Neural crest cell (in vitro differentiated cells): Measurements from ENCODE around the gene DDX10. TPM values are rescaled to one million over a fixed set of nuclear protein-coding genes. Genes with fewer than 3 reads are reported as not detected.
A peak's percentile ranks its signal among the peaks of the same experiment; 100 is the strongest.

Experiments used
- DNase-seq: peaks from one replicate; pipeline ENCODE4 v3.0.0; 2021; ENCODE audit warnings: low read depth, mixed read lengths, low spot score
- H3K27ac Mint-ChIP-seq: one replicate; pipeline ENCODE4 v1.8.0; 2021; ENCODE audit warnings: mild to moderate bottlenecking, mixed read lengths; ENCODE audit not compliant: unreplicated experiment
- H3K27me3 Mint-ChIP-seq: 2 replicates; pipeline ENCODE4 v1.8.0; 2021; ENCODE audit warnings: low read depth, mild to moderate bottlenecking, mixed read lengths
- H3K36me3 Mint-ChIP-seq: 2 replicates; pipeline ENCODE4 v1.8.0; 2021; ENCODE audit warnings: low read depth, mild to moderate bottlenecking, mixed read lengths
- H3K4me1 Mint-ChIP-seq: 2 replicates; pipeline ENCODE4 v1.8.0; 2021; ENCODE audit warnings: mixed read lengths
- H3K4me3 Mint-ChIP-seq: one replicate; pipeline ENCODE4 v1.8.0; 2021; ENCODE audit warnings: mild to moderate bottlenecking, mixed read lengths
- H3K9me3 Mint-ChIP-seq: 2 replicates; pipeline ENCODE4 v1.8.0; 2021; ENCODE audit warnings: mixed read lengths
- CTCF ChIP-seq: fragments of 200-600 bp; sonication (generic); conservative IDR thresholded peaks from 2 replicates; pipeline ENCODE4 v1.5.0; 2021; ENCODE audit warnings: antibody characterized with exemption, mild to moderate bottlenecking
- long read RNA-seq: library from polyadenylated mRNA; unstranded; transcript quantifications from one replicate; pipeline ENCODE4 v2.0.0, GENCODE V29; 2020
- total RNA-seq: library from RNA; stranded (reverse); gene quantifications from 2 replicates; pipeline ENCODE4 v1.2.1, GENCODE V29; 2021

DDX10 gene
- 38.5 and 43.0 TPM in 2 replicates for total RNA-seq
- long read RNA-seq, full-length matches to known transcripts: 9 of 189 reads
- long read RNA-seq, partial matches to known transcripts: 174 of 189 reads
- long read RNA-seq, other reads (novel, unspliced or antisense): 6 of 189 reads

GRCh38 chr11:108664730-108665525 is at the start of gene DDX10:
Gene DDX10 (plus strand): TSS chr11:108665069. CDS start chr11:108665154, 85 bp downstream.
- peak within 1 kb of the TSS; percentile 99 for H3K27ac Mint-ChIP-seq
- TF ChIP-seq CTCF: no peak
- peak within 1 kb of the TSS; percentile 100 for H3K4me3 Mint-ChIP-seq
- H3K36me3 Mint-ChIP-seq: peaks cover 3% of the 10 kb centered on the region
- H3K27me3 Mint-ChIP-seq: no peaks in the 10 kb centered on the region
- peak; percentile 98 for DNase-seq
- H3K4me1 Mint-ChIP-seq: peaks cover 33% of the 10 kb centered on the region
- H3K9me3 Mint-ChIP-seq: no peaks in the 10 kb centered on the region

GRCh38 chr11:108616549-108616948 is 48.3 kb upstream of the DDX10 start:
- no peak for DNase-seq
- Mint-ChIP-seq H3K27me3 (peaks cover 4% of the 10 kb centered on the region), H3K36me3 (no peaks in the 10 kb centered on the region), H3K9me3 (no peaks in the 10 kb centered on the region), H3K27ac (no peak overlapping the region), H3K4me3 (no peak overlapping the region), H3K4me1 (no peaks in the 10 kb centered on the region)
- TF ChIP-seq CTCF: no peak

- no peak for TF ChIP-seq CTCF
- no peak for DNase-seq
- Mint-ChIP-seq H3K9me3 (no peaks in the 10 kb centered on the region), H3K27ac (no peak overlapping the region), H3K4me1 (no peaks in the 10 kb centered on the region), H3K4me3 (no peak overlapping the region), H3K36me3 (no peaks in the 10 kb centered on the region), H3K27me3 (peaks cover 4% of the 10 kb centered on the region)
Observed at GRCh38 chr11:108617055-108617454, 47.8 kb upstream of the DDX10 start.

- no peak for TF ChIP-seq CTCF
- H3K27me3 Mint-ChIP-seq: peaks cover 4% of the 10 kb centered on the region
- no peaks in the 10 kb centered on the region for H3K9me3 Mint-ChIP-seq
- DNase-seq: no peak
- no peak overlapping the region for H3K4me3 Mint-ChIP-seq
- H3K27ac Mint-ChIP-seq: no peak overlapping the region
- no peaks in the 10 kb centered on the region for H3K4me1 Mint-ChIP-seq
- H3K36me3 Mint-ChIP-seq: no peaks in the 10 kb centered on the region
Observed at GRCh38 chr11:108618529-108618928, 46.3 kb upstream of the DDX10 start.

- no peak for DNase-seq
- Mint-ChIP-seq H3K27ac (no peak overlapping the region), H3K9me3 (no peaks in the 10 kb centered on the region), H3K27me3 (peaks cover 4% of the 10 kb centered on the region), H3K4me1 (no peaks in the 10 kb centered on the region), H3K4me3 (no peak overlapping the region), H3K36me3 (no peaks in the 10 kb centered on the region)
- TF ChIP-seq CTCF: no peak
Observed at GRCh38 chr11:108620958-108621772, 43.7 kb upstream of the DDX10 start.
